NT2/D1 (cell line): ENCODE data around the gene ARHGAP22.
A peak's percentile ranks its signal among the peaks of the same experiment; 100 is the strongest.

Experiments
- DNase-seq: peaks from one replicate; pipeline ENCODE4 v3.0.0-alpha.2; 2011; ENCODE audit warnings: low read depth, low spot score
- H3K27me3 ChIP-seq: 2 replicates; pipeline ENCODE4 v1.6.0; 2011; ENCODE audit warnings: mild to moderate bottlenecking; ENCODE audit not compliant: insufficient read length, insufficient read depth
- H3K36me3 ChIP-seq: 2 replicates; pipeline ENCODE4 v1.6.1; 2011; ENCODE audit warnings: mild to moderate bottlenecking, low read length, mixed read lengths; ENCODE audit not compliant: insufficient read depth, insufficient read length
- H3K4me1 ChIP-seq: 2 replicates; pipeline ENCODE4 v1.5.1; 2011; ENCODE audit not compliant: insufficient read depth, insufficient read length
- H3K4me3 ChIP-seq: 2 replicates; pipeline ENCODE4 v1.5.1; 2011; ENCODE audit warnings: low read depth; ENCODE audit not compliant: insufficient read length
- H3K9ac ChIP-seq: 2 replicates; pipeline ENCODE4 v1.6.0; 2011; ENCODE audit warnings: low read depth; ENCODE audit not compliant: insufficient read length
- H3K9me3 ChIP-seq: 2 replicates; pipeline ENCODE4 v1.5.1; 2011; ENCODE audit warnings: mild to moderate bottlenecking, low read length; ENCODE audit not compliant: insufficient read depth
- SUZ12 ChIP-seq: IDR thresholded peaks from 2 replicates; pipeline ENCODE4 v1.6.1; 2011; ENCODE audit not compliant: insufficient read length, insufficient read depth; ENCODE audit errors: extremely low read depth
- YY1 ChIP-seq: IDR thresholded peaks from 2 replicates; pipeline ENCODE4 v1.6.1; 2011; ENCODE audit not compliant: insufficient read length, insufficient read depth
- ZNF274 ChIP-seq: IDR thresholded peaks from 2 replicates; pipeline ENCODE4 v1.6.1; 2011; ENCODE audit warnings: mild to moderate bottlenecking, low read depth, low read length

Gene ARHGAP22

DNA sequence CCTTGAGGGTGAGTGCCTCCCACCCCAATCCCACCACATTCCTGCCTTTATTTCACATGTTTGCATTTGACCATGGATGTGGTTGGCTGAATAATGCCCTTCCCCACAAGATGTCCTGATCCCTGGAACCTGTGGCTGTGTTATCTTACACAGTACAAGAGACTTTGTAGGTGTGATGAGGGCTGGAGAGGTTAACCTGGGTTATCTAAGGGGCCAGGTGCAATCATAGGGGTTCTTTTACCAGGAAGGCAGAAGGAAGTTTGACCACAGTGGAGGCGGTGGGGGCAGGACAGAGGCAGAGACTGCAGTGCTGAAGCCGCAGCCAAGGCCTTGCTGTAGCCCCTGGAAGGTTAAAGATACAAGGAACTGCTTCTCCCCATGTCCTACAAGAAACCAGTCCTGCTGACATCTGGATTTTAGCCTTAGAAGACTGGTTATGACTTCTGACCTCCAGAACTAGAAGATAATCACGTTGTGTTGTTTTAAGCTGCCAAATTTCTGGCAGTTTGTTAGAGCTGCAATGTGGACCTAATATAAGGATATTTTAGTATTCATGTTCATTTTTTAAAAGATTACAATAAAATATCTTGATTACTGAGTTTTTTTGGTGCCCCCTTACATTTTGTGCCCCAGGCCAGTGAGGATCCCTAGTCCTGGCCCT is 136.6 kb downstream of the ARHGAP22 start:
- no peak overlapping the region for H3K4me3 ChIP-seq
- no peaks in the 10 kb centered on the region for H3K9me3 ChIP-seq
- no peak overlapping the region for H3K9ac ChIP-seq
- TF ChIP-seq YY1 (no peak), ZNF274 (no peak), SUZ12 (no peak)
- H3K36me3 ChIP-seq: no peaks in the 10 kb centered on the region
- no peaks in the 10 kb centered on the region for H3K27me3 ChIP-seq
- DNase-seq: no peak
- H3K4me1 ChIP-seq: peaks cover 28% of the 10 kb centered on the region

DNA sequence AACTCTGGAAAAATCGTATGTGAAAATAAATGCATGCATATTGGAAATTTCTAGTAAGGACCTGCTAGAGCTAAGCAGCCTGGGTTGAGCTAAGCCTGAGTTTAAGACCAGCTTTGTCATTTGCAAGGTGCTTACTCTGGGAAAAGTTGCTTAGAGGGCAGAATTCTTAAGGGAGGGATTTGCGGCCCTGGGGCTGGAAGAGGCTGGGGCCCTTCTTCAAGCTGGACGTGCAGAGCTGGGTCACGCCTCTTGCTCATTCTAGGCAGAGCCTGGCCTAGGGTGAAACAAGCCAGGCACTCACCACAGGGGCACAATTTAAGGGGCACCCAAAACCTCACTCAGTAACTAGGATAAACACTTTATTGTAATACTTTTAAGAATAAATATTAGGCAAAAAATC is 137.2 kb downstream of the ARHGAP22 start:
- H3K4me1 ChIP-seq: peaks cover 28% of the 10 kb centered on the region
- H3K9me3 ChIP-seq: no peaks in the 10 kb centered on the region
- no peak overlapping the region for H3K4me3 ChIP-seq
- TF ChIP-seq YY1 (no peak), SUZ12 (no peak), ZNF274 (no peak)
- no peaks in the 10 kb centered on the region for H3K36me3 ChIP-seq
- no peak for DNase-seq
- no peaks in the 10 kb centered on the region for H3K27me3 ChIP-seq
- H3K9ac ChIP-seq: no peak overlapping the region

DNA sequence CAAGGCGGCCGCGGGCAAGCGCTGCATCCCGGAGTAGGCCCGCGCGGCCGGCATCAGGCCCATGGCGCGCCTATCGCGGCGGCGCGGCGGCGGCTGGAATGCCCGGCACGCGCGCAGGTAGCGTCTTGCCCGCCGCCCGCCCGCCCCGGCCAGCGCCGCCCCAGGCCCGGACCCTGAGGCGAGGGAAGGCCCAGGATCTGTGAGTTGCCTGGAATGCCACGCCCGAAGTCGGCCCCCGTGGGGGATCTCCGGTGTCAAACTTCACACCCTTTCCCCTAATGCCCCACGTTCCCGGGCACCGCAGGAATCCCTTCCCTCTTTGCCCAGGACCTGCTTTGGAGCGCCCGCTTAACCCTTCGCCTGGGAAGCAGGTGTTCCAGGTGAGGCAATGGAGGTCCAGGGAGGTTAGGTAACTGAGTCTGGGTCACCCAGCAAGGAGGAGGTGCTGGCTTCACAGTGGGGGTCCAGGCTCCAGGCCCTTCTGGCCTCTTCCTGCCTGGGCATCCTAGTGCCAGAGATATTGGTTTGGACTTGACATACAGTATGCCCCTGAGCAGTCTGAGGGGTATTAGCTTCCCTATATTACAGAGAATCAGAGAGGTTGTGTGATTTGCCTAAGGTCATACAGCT is 138.1 kb downstream of the ARHGAP22 start:
- DNase-seq: no peak
- Histone ChIP-seq H3K36me3 (no peaks in the 10 kb centered on the region), H3K9ac (no peak overlapping the region), H3K9me3 (no peaks in the 10 kb centered on the region), H3K4me1 (peaks cover 28% of the 10 kb centered on the region), H3K4me3 (no peak overlapping the region), H3K27me3 (no peaks in the 10 kb centered on the region)
- TF ChIP-seq YY1 (no peak), ZNF274 (no peak), SUZ12 (no peak)

DNA sequence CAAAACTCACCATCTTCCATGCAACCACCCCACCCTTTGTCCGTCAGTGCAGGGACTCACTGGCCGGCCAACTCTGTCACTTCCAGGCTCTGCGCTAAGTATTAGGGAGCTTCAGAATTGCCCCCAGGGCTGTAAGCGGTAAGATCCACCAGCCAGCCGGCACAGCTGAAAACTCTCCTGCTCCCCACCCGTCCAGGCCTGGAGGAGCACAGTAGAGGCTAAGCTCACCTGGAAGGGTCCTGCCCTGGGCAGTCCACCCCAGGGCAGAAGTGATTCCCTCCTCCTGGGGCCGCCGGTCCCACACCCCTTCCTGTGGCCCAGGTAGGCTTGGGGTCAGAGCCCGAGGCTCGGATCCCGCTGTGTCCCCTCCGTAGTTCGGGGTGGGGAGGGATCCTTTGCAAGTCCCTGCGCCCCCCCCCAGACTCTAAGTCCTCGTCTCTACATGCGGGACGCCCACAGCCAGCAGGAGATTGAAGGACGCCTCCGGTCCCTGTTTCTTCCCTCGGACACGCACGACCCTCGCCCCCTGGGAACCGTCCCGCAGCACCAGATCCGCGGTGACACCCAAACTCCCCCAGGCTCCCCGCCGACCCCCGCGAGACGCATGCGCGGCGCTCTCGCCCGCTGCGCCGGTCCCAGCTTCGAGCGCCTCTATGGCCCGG is 138.9 kb downstream of the ARHGAP22 start:
- DNase-seq: no peak
- no peaks in the 10 kb centered on the region for H3K9me3 ChIP-seq
- peaks cover 28% of the 10 kb centered on the region for H3K4me1 ChIP-seq
- TF ChIP-seq SUZ12 (no peak), YY1 (no peak), ZNF274 (no peak)
- H3K36me3 ChIP-seq: no peaks in the 10 kb centered on the region
- H3K4me3 ChIP-seq: no peak overlapping the region
- H3K27me3 ChIP-seq: no peaks in the 10 kb centered on the region
- no peak overlapping the region for H3K9ac ChIP-seq

DNA sequence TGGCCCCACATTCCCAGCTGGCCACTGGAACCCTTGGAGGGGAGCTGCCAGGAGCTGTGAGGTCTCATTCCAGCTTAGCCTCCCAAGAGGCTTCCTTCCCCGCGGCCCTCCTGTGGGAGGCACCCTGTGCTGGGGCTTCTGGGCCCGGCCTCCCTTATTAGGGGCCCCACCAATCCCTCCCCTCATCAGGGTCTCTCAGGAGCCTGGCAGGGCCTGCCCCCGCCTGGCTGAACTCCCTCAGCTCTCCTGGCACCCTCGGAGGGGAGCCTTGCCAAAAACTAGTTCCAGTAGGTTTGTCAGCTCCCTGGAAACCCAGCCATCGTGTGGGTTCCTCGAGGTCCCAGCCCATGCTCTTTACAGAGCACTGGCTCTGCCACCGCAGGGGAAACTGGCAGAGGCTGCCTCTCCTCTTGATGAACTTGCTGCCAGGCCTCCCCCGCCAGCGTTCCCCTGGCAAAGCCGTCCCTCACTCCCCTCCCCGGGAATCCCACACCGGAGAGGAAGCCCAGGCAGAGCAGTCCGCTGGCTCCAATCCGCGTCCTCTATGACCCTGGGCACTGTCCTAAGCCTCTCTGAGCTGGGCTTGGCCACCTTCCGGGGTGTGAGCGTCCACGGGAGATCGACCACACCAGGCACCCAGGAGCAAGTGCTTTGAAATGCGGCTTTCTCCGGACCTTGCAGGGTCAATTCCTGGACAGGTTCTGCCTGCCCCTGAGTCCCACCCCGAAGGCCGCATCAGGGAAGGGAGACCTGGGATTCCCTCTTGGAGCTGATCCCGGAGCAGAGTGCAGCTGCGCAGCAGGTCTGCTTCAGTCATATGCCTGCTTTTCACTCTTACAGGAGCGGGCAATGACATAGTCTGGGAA is 139.8 kb downstream of the ARHGAP22 start:
- DNase-seq: no peak
- Histone ChIP-seq H3K9me3 (no peaks in the 10 kb centered on the region), H3K4me3 (no peak overlapping the region), H3K27me3 (no peaks in the 10 kb centered on the region), H3K9ac (peak overlapping the region; percentile 4), H3K4me1 (peaks cover 25% of the 10 kb centered on the region), H3K36me3 (no peaks in the 10 kb centered on the region)
- TF ChIP-seq ZNF274 (no peak), SUZ12 (no peak), YY1 (no peak)

DNA sequence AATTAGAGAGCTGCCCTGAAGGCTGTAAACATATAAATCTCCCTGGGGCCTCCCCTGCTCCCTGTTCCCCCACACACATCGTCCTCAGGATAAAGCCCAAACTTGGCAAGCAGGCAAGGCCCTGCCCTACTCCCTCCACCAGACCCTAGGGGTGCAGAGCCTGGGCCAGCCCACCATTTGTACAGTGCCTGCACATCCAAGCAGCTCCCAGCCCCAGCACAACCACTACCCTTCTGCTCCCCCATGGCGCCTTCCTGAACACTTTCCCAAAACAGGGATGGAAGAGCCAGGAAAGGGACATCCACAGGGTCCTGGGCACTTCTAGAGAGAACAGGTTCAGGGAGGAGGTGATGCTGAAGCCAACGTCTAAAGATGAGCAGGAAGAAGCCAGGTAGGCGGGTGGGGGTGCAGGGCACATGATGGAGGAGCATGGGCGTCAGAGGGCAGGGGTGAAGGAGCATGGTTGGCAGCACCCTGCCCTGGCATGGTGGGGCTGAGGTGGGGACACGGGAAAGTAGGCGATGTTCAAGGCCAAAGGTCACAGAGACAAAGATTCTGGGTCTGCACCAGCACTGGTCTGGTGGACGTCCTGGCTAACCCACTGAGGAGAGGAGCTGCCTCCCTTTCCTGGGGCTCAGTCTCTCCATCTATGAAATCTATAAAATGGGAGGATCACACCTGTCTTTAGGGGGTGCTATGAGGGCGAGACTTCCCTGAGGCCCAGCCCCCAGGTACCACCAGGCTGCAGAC is 140.6 kb downstream of the ARHGAP22 start:
- H3K9ac ChIP-seq: no peak overlapping the region
- H3K36me3 ChIP-seq: no peaks in the 10 kb centered on the region
- no peaks in the 10 kb centered on the region for H3K27me3 ChIP-seq
- no peak for DNase-seq
- no peaks in the 10 kb centered on the region for H3K9me3 ChIP-seq
- peaks cover 23% of the 10 kb centered on the region for H3K4me1 ChIP-seq
- H3K4me3 ChIP-seq: no peak overlapping the region
- TF ChIP-seq SUZ12 (no peak), YY1 (no peak), ZNF274 (no peak)
